Naive B cell (primary cell): Measurements from ENCODE around the gene IL1RN. TPM values are rescaled to one million over a fixed set of nuclear protein-coding genes. Genes with fewer than 3 reads are reported as not detected.
A peak's percentile ranks its signal among the peaks of the same experiment; 100 is the strongest.

Source experiments
- ATAC-seq, 2 donors: fragments of 150-1000 bp; cut with Tn5 transposase; 2 replicates each; pipeline ENCODE4 v1.10.0; 2021; ENCODE audit warnings: low read depth in 2 of 2, mild to moderate bottlenecking in 2 of 2, moderate library complexity in 2 of 2
- DNase-seq: peaks from one replicate; pipeline ENCODE4 v3.0.0; 2022
- H3K27ac Mint-ChIP-seq, 6 donors: one replicate each; pipeline ENCODE4 v1.8.0; 2020 to 2022; ENCODE audit warnings: mild to moderate bottlenecking in 6 of 6, mixed read lengths in 6 of 6, moderate library complexity in 5 of 6, inconsistent platforms in 2 of 6
- H3K27me3 Mint-ChIP-seq, 3 donors: one replicate each; pipeline ENCODE4 v1.8.0; 2021 to 2022; ENCODE audit warnings: mixed read lengths in 3 of 3, mild to moderate bottlenecking in 1 of 3
- H3K36me3 Mint-ChIP-seq, 2 donors: one replicate each; pipeline ENCODE4 v1.8.0; 2020 to 2022; ENCODE audit warnings: mixed read lengths in 2 of 2, inconsistent platforms in 1 of 2, mild to moderate bottlenecking in 1 of 2
- H3K4me1 Mint-ChIP-seq, 3 donors: one replicate each; pipeline ENCODE4 v1.8.0; 2020 to 2022; ENCODE audit warnings: mixed read lengths in 3 of 3, inconsistent platforms in 1 of 3, mild to moderate bottlenecking in 1 of 3, moderate library complexity in 1 of 3
- H3K4me3 Mint-ChIP-seq, 8 donors: one replicate each; pipeline ENCODE4 v1.8.0; 2020 to 2022; ENCODE audit warnings: mild to moderate bottlenecking in 8 of 8, mixed read lengths in 8 of 8, moderate library complexity in 8 of 8, inconsistent platforms in 2 of 8
- H3K9me3 Mint-ChIP-seq, 7 donors: one replicate each; pipeline ENCODE4 v1.8.0; 2020 to 2022; ENCODE audit warnings: mixed read lengths in 7 of 7, mild to moderate bottlenecking in 5 of 7, inconsistent platforms in 2 of 7, moderate library complexity in 1 of 7
- polyA plus RNA-seq, 6 donors: library from polyadenylated mRNA; unstranded; fragments of 300-500 nt; fragmentation: Illumina TruSeq; gene quantifications; one replicate each; pipeline ENCODE4 v1.2.3, GENCODE V29; 2021; ENCODE audit warnings: low read depth in 6 of 6

IL1RN gene
- polyA plus RNA-seq, 6 donors from 2014 or later: 0.14 to 0.29 TPM; not detected in 4

DNA sequence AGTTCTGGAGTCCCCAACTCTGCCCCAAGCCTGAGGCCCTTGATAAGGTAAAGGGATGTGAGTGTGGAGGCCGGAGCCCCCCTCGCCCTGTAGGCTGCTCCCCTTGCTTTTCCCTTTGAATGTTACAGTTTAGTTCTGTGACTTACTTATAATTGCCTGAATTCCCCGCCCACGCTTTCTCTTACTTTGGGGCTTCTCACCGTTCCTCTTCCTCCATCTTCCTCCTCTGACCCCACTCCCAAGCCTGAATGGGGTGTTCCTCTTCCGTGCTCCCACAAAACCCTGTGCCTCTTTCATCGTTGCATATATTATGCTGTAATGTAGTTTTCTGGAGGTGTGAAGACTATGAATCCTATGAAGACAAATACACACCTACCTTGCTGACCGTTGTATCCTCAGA lies 15.0 kb upstream of the IL1RN start:
- Mint-ChIP-seq H3K4me3 (no peak overlapping the region), H3K9me3 (no peaks in the 10 kb centered on the region), H3K36me3 (no peaks in the 10 kb centered on the region), H3K4me1 (peaks cover 0 to 12% (median 10%) of the 10 kb centered on the region in 3 donors), H3K27me3 (peaks cover 0 to 21% (median 20%) of the 10 kb centered on the region in 3 donors), H3K27ac (no peak overlapping the region)
- ATAC-seq: no peak
- DNase-seq: no peak

GRCh38 chr2:113112871-113113270 lies 14.5 kb upstream of the IL1RN start:
- Mint-ChIP-seq H3K4me1 (peaks cover 0 to 13% (median 12%) of the 10 kb centered on the region in 3 donors), H3K27ac (no peak overlapping the region), H3K4me3 (no peak overlapping the region), H3K27me3 (peaks cover 0 to 21% (median 20%) of the 10 kb centered on the region in 3 donors), H3K36me3 (no peaks in the 10 kb centered on the region), H3K9me3 (no peaks in the 10 kb centered on the region)
- ATAC-seq (no peak), DNase-seq (no peak)

DNA sequence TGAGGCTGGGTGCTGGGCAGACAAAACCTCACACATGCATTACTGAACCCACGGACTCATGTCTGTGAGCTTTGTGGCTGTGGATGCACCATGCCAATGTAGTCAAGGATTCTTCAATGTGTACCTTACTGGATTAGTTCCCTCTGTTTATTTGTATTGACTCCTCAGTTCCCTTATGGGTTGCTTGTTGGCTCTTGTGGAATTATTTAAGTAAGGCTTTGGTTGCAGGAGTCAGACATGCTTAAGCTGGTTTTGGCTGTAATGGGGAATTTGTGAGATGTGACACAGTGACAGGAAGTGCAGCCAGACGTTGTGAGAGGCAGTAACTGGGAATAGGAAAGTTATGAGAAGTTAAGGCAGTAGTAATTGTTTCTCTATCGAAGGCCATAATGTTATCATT lies 13.6 kb upstream of the IL1RN start:
- peaks cover 4 to 16% (median 12%) of the 10 kb centered on the region in 3 donors for H3K4me1 Mint-ChIP-seq
- H3K27ac Mint-ChIP-seq: no peak overlapping the region
- peaks cover 0 to 14% (median 12%) of the 10 kb centered on the region in 3 donors for H3K27me3 Mint-ChIP-seq
- DNase-seq (no peak), ATAC-seq (no peak)
- no peaks in the 10 kb centered on the region for H3K9me3 Mint-ChIP-seq
- no peak overlapping the region for H3K4me3 Mint-ChIP-seq
- no peaks in the 10 kb centered on the region for H3K36me3 Mint-ChIP-seq

- H3K27ac Mint-ChIP-seq: no peak overlapping the region
- H3K4me1 Mint-ChIP-seq: peaks cover 4 to 16% (median 12%) of the 10 kb centered on the region in 3 donors
- DNase-seq: no peak
- H3K36me3 Mint-ChIP-seq: no peaks in the 10 kb centered on the region
- no peak for ATAC-seq
- H3K9me3 Mint-ChIP-seq: no peaks in the 10 kb centered on the region
- no peak overlapping the region for H3K4me3 Mint-ChIP-seq
- H3K27me3 Mint-ChIP-seq: peaks cover 0 to 14% (median 8%) of the 10 kb centered on the region in 3 donors
Observed at GRCh38 chr2:113114224-113114945, 13.0 kb upstream of the IL1RN start.

- Mint-ChIP-seq H3K4me3 (no peak overlapping the region), H3K4me1 (peaks cover 4 to 22% (median 12%) of the 10 kb centered on the region in 3 donors), H3K9me3 (no peaks in the 10 kb centered on the region), H3K27ac (no peak overlapping the region), H3K36me3 (no peaks in the 10 kb centered on the region), H3K27me3 (peaks cover 0 to 11% (median 2%) of the 10 kb centered on the region in 3 donors)
- no peak for DNase-seq
- no peak for ATAC-seq
Observed at GRCh38 chr2:113114996-113115395, 12.4 kb upstream of the IL1RN start.

GRCh38 chr2:113116100-113116958 lies 11.1 kb upstream of the IL1RN start:
- peak overlapping the region in 6 of 8 donors; percentile 28 to 85 (median 66) for H3K4me3 Mint-ChIP-seq
- no peaks in the 10 kb centered on the region for H3K27me3 Mint-ChIP-seq
- H3K27ac Mint-ChIP-seq: peak overlapping the region in 5 of 6 donors; percentile 20 to 88 (median 57)
- DNase-seq (peak; percentile 40), ATAC-seq (peak; percentile 86 to 88)
- H3K4me1 Mint-ChIP-seq: peaks cover 11 to 33% (median 24%) of the 10 kb centered on the region in 3 donors
- H3K36me3 Mint-ChIP-seq: no peaks in the 10 kb centered on the region
- no peaks in the 10 kb centered on the region for H3K9me3 Mint-ChIP-seq

GRCh38 chr2:113117541-113118262 lies 9.7 kb upstream of the IL1RN start:
- H3K36me3 Mint-ChIP-seq: no peaks in the 10 kb centered on the region
- no peaks in the 10 kb centered on the region for H3K27me3 Mint-ChIP-seq
- H3K9me3 Mint-ChIP-seq: no peaks in the 10 kb centered on the region
- no peak for DNase-seq
- H3K4me1 Mint-ChIP-seq: peaks cover 14 to 32% (median 26%) of the 10 kb centered on the region in 3 donors
- no peak for ATAC-seq
- peak overlapping the region in 1 of 8 donors; percentile 30 for H3K4me3 Mint-ChIP-seq
- peak overlapping the region in 3 of 6 donors; percentile 21 to 76 (median 21) for H3K27ac Mint-ChIP-seq

DNA sequence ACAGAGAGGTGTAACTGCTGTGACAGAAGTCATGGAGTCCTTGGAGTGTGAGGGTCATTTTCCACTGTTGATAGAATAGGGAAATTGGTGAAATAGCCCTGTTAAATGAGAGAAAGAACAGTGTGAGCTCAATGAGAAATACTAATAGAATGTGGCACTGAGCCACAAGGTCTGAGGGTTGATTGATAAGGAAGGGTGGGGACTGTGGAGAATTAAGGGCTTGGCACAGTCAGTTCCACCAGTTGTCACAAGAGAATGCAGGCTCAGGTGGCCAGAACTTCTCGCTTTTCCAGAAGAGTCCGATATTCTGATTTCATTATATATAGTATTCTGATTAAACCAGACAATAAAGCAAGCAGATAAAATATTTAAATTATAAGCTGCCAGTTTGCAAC lies 9.1 kb upstream of the IL1RN start:
- ATAC-seq (no peak), DNase-seq (no peak)
- Mint-ChIP-seq H3K27ac (peak overlapping the region in 1 of 6 donors; percentile 21), H3K4me1 (peaks cover 14 to 32% (median 26%) of the 10 kb centered on the region in 3 donors), H3K36me3 (no peaks in the 10 kb centered on the region), H3K4me3 (no peak overlapping the region), H3K9me3 (no peaks in the 10 kb centered on the region), H3K27me3 (no peaks in the 10 kb centered on the region)

DNA sequence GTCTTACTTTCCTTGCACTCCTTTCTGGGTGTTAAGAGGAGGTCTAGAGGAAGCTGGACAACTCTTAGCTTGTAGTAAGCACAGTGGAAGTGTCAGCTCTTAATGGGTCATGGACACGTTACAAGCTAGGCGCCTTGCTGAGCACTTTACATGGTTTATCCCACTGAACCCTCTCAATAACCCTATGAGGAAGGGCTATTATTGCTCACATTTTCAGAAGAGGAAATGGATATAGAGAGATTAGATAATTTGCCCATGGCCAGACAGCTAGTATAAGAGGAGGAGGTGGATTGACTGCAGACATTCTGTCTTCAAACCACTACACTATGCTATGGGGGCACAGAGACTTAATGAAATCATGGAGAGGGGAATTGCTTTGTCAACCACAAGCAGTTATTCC lies 8.3 kb upstream of the IL1RN start:
- Mint-ChIP-seq H3K4me3 (no peak overlapping the region), H3K4me1 (peaks cover 17 to 39% (median 30%) of the 10 kb centered on the region in 3 donors), H3K27ac (peak overlapping the region in 1 of 6 donors; percentile 12), H3K36me3 (no peaks in the 10 kb centered on the region), H3K27me3 (peaks cover 0 to 3% (median 3%) of the 10 kb centered on the region in 3 donors), H3K9me3 (no peaks in the 10 kb centered on the region)
- DNase-seq (no peak), ATAC-seq (no peak)

- Mint-ChIP-seq H3K36me3 (no peaks in the 10 kb centered on the region), H3K9me3 (no peaks in the 10 kb centered on the region), H3K27ac (peak overlapping the region in 3 of 6 donors; percentile 1 to 87 (median 14)), H3K27me3 (peaks cover 6 to 16% (median 9%) of the 10 kb centered on the region in 3 donors), H3K4me1 (peaks cover 23 to 47% (median 37%) of the 10 kb centered on the region in 3 donors), H3K4me3 (peak overlapping the region in 2 of 8 donors; percentile 53 to 71)
- ATAC-seq (no peak), DNase-seq (no peak)
Observed at GRCh38 chr2:113120861-113121260, 6.5 kb upstream of the IL1RN start.

GRCh38 chr2:113122364-113122763 lies 5.0 kb upstream of the IL1RN start:
- Mint-ChIP-seq H3K27me3 (peaks cover 6 to 18% (median 17%) of the 10 kb centered on the region in 3 donors), H3K27ac (no peak overlapping the region), H3K9me3 (no peaks in the 10 kb centered on the region), H3K4me1 (peaks cover 24 to 39% (median 28%) of the 10 kb centered on the region in 3 donors), H3K4me3 (no peak overlapping the region), H3K36me3 (no peaks in the 10 kb centered on the region)
- ATAC-seq (no peak), DNase-seq (no peak)

- Mint-ChIP-seq H3K4me3 (no peak overlapping the region), H3K27me3 (peaks cover 6 to 19% (median 18%) of the 10 kb centered on the region in 3 donors), H3K36me3 (no peaks in the 10 kb centered on the region), H3K9me3 (no peaks in the 10 kb centered on the region), H3K4me1 (peaks cover 23 to 35% (median 25%) of the 10 kb centered on the region in 3 donors), H3K27ac (peak overlapping the region in 2 of 6 donors; percentile 23 to 38)
- ATAC-seq (no peak), DNase-seq (no peak)
Observed at GRCh38 chr2:113123726-113124125, 3.7 kb upstream of the IL1RN start.
